IPS-20b (cell line): ENCODE data around the gene FUZ.

ENCODE experiments used
- H3K27ac ChIP-seq: one replicate; pipeline ENCODE4 v1.5.1; 2013; ENCODE audit warnings: low read length
- H3K27me3 ChIP-seq: 2 replicates; pipeline ENCODE4 v1.6.1; 2013; ENCODE audit warnings: mild to moderate bottlenecking, low read length, inconsistent platforms; ENCODE audit not compliant: insufficient read depth
- H3K36me3 ChIP-seq: 2 replicates; pipeline ENCODE4 v1.6.1; 2013; ENCODE audit warnings: low read depth, mild to moderate bottlenecking, inconsistent platforms, low read length, moderate library complexity; ENCODE audit not compliant: insufficient read depth
- H3K4me1 ChIP-seq: 2 replicates; pipeline ENCODE4 v1.6.1; 2013; ENCODE audit warnings: mild to moderate bottlenecking, control low read depth, inconsistent platforms, low read length, moderate library complexity; ENCODE audit not compliant: insufficient read depth
- H3K4me3 ChIP-seq: 2 replicates; pipeline ENCODE4 v1.5.1; 2013; ENCODE audit warnings: mild to moderate bottlenecking, low read length, inconsistent platforms
- H3K9ac ChIP-seq: 2 replicates; pipeline ENCODE4 v1.6.1; 2013; ENCODE audit warnings: low read depth, mild to moderate bottlenecking, inconsistent platforms, low read length, moderate library complexity
- H3K9me3 ChIP-seq: 2 replicates; pipeline ENCODE4 v1.6.1; 2013; ENCODE audit warnings: mild to moderate bottlenecking, low read depth, low read length, inconsistent platforms; ENCODE audit not compliant: insufficient read depth

FUZ gene

DNA sequence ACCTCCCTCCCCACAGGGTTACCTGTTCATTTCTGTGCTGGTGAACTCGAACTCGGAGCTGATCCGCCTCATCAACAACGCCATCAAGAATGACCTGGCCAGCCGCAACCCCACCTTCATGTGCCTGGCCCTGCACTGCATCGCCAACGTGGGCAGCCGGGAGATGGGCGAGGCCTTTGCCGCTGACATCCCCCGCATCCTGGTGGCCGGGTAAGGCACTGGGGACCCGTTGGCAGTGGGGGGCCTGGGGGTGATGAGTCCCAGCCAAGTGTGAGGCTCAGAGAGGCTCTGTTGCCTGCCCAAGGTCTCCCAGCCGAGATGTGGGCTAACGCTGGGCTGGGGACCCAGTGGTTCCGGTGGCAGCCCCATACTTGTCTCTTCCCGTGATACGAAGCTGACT is 30.6 kb downstream of the FUZ start:
- Histone ChIP-seq H3K27ac (no peak overlapping the region), H3K9ac (no peak overlapping the region), H3K4me1 (no peaks in the 10 kb centered on the region), H3K36me3 (peaks cover 22% of the 10 kb centered on the region), H3K9me3 (no peaks in the 10 kb centered on the region), H3K27me3 (no peaks in the 10 kb centered on the region), H3K4me3 (no peak overlapping the region)

DNA sequence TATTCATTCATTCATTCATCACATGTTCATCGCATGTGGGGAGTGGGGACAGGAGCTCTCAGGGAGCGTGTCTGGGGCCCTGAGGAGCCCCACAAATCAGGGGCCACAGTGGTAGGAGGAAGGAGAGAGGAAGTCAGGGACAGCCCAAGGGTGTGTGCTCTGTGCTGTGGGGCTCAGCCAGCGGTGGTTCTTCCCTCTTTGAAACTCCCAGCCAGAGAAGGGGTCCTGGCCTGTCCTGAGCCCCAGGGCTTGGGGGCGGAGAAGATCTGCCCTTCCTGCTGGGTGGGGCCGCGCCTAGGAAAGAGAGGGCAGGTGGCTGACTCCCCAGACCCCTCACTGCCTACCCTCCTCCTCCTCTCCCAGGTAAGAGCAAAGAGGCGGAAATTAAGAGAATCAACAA is 31.7 kb downstream of the FUZ start:
- Histone ChIP-seq H3K4me1 (no peaks in the 10 kb centered on the region), H3K36me3 (peaks cover 22% of the 10 kb centered on the region), H3K9ac (no peak overlapping the region), H3K27me3 (no peaks in the 10 kb centered on the region), H3K4me3 (no peak overlapping the region), H3K9me3 (no peaks in the 10 kb centered on the region), H3K27ac (no peak overlapping the region)

DNA sequence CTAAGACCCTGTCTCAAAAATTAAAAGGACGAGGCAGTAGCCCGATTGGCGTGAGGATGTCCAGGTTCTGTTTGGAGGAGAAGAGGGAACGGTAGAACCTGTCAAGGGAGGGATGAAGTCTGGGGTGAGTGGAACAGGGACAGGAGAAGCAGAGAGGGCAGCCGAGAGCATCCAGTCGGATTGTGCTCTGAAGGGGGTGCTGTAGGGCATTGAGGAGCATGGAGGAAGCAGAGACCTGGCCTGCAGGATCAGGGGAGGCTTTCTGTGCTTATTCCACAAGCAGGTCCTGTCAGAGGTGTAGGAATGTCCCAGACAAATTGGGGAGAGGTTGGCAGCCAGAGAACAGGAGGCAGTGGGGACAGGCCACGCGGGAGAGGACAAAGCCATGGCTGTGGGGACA is 32.2 kb downstream of the FUZ start:
- H3K9ac ChIP-seq: no peak overlapping the region
- H3K27ac ChIP-seq: no peak overlapping the region
- H3K9me3 ChIP-seq: no peaks in the 10 kb centered on the region
- H3K36me3 ChIP-seq: peaks cover 22% of the 10 kb centered on the region
- no peaks in the 10 kb centered on the region for H3K4me1 ChIP-seq
- H3K27me3 ChIP-seq: no peaks in the 10 kb centered on the region
- no peak overlapping the region for H3K4me3 ChIP-seq

- peaks cover 17% of the 10 kb centered on the region for H3K36me3 ChIP-seq
- H3K4me3 ChIP-seq: no peak overlapping the region
- no peaks in the 10 kb centered on the region for H3K4me1 ChIP-seq
- no peak overlapping the region; the same call in 1 of the 2 replicates for H3K9ac ChIP-seq
- no peaks in the 10 kb centered on the region for H3K27me3 ChIP-seq
- H3K9me3 ChIP-seq: no peaks in the 10 kb centered on the region
- no peak overlapping the region for H3K27ac ChIP-seq
These were observed 33.1 kb downstream of the FUZ start for GRCh38 chr19:49779731-49780555.

DNA sequence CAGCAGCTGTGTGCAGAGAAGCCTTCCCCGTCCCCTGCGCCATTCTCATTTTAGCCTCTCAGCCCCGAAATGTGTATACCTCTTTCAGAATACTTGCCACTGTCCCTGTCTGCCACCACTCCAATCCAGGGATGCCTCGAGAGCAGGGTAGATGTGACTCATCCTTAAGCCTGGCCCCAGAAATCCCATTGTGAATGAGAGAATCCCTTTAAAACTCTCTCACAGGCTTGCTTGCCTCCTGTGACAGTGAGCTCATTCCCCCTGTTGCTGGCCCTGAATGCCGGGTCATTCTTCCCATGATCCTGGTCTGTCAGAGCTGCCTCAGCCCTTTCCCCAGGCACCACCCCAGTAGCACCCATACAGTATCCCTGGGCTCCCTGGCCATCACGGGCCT is 36.7 kb downstream of the FUZ start:
- Histone ChIP-seq H3K9me3 (no peaks in the 10 kb centered on the region), H3K36me3 (no peaks in the 10 kb centered on the region), H3K27me3 (no peaks in the 10 kb centered on the region), H3K9ac (no peak overlapping the region), H3K27ac (no peak overlapping the region), H3K4me1 (no peaks in the 10 kb centered on the region), H3K4me3 (no peak overlapping the region)

GRCh38 chr19:49775742-49776370 is 37.2 kb downstream of the FUZ start:
- no peaks in the 10 kb centered on the region for H3K36me3 ChIP-seq
- H3K4me3 ChIP-seq: no peak overlapping the region
- H3K9me3 ChIP-seq: no peaks in the 10 kb centered on the region
- no peaks in the 10 kb centered on the region for H3K4me1 ChIP-seq
- H3K27me3 ChIP-seq: no peaks in the 10 kb centered on the region
- H3K27ac ChIP-seq: no peak overlapping the region
- H3K9ac ChIP-seq: no peak overlapping the region

DNA sequence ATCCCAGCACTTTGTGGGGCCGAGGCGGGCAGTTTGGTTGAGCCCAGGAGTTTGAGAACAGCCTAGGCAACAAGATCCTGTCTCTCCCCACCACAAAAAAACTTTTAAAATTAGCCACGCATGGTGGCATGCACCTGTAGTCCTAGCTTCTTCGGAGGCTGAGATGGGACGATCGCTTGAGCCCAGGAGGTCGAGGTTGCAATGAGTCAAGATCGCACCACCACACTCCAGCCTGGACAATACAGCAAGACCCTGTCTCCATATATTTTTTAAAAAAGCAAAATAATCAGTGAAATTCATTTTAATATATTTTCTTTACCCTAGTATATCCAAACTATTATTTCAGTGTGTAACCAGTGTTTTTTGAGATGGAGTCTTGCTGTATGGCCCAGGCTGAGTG is 38.1 kb downstream of the FUZ start:
- Histone ChIP-seq H3K4me1 (no peaks in the 10 kb centered on the region), H3K27me3 (no peaks in the 10 kb centered on the region), H3K36me3 (no peaks in the 10 kb centered on the region), H3K4me3 (no peak overlapping the region), H3K9ac (no peak overlapping the region), H3K9me3 (no peaks in the 10 kb centered on the region), H3K27ac (no peak overlapping the region)

DNA sequence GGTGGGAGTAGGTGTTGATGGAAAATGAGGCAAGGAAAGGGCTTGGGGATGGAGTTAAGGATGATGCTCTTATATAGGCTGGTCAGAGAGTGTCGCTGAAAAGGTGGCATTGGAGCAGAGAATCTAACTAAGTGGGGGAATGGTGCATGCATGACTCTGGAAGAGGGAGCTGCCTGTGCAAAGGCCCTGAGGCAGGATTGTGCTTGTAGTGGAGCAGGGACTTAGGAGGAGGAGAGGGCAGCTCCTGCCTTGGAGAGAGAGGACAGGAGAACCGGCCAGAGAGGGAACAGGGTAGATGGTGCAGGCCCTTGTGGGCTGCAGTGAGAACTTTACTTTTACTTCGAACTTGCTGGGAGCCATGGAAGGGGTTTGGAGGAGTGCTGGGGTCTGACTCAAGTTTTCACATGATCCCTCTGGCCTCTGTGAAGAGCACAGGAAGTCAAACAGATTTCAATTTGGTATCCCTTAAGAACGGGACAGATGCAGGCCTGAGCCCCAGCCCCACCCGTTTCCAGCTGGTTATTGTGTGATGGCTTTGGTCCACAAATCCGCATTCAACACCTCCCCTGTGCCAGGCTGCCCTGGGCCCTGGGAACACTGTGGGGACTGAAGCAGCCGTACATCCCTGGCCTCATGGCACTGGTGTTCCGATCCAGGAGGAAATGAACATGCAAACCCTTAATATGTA is 39.3 kb downstream of the FUZ start:
- Histone ChIP-seq H3K36me3 (no peaks in the 10 kb centered on the region), H3K4me3 (no peak overlapping the region), H3K9ac (no peak overlapping the region), H3K27me3 (no peaks in the 10 kb centered on the region), H3K9me3 (no peaks in the 10 kb centered on the region), H3K4me1 (no peaks in the 10 kb centered on the region), H3K27ac (no peak overlapping the region)

- Histone ChIP-seq H3K36me3 (no peaks in the 10 kb centered on the region), H3K4me3 (no peak overlapping the region), H3K27ac (no peak overlapping the region), H3K9me3 (no peaks in the 10 kb centered on the region), H3K27me3 (no peaks in the 10 kb centered on the region), H3K9ac (no peak overlapping the region), H3K4me1 (no peaks in the 10 kb centered on the region)
These were observed 40.2 kb downstream of the FUZ start for GRCh38 chr19:49772850-49773432.

DNA sequence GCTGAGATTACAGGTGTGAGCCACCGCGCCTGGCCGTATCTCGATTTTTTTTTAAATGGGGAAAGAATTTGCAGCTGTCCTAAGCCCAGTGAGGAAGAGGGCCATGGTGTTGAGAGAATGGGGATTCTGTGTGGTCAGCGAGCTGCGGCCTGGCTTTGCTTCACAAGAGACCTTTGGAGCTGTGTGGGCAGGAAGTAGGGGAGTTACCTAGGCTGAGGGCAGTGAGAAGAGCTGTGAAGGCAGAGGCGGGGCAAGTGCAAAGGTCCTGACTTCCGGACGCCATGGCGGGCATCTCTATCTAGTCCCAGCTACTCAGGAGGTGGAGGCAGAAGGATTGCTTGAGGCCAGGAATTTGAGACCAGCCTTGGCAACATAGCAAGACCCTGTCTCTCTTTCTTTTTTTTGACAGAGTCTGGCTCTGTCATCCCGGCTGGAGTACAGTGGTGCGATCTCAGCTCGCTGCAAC is 41.4 kb downstream of the FUZ start:
- Histone ChIP-seq H3K9me3 (no peaks in the 10 kb centered on the region), H3K4me3 (no peak overlapping the region), H3K27me3 (no peaks in the 10 kb centered on the region), H3K36me3 (no peaks in the 10 kb centered on the region), H3K9ac (no peak overlapping the region), H3K4me1 (no peaks in the 10 kb centered on the region), H3K27ac (no peak overlapping the region)

GRCh38 chr19:49770529-49770928 is 42.6 kb downstream of the FUZ start:
- Histone ChIP-seq H3K27ac (no peak overlapping the region), H3K4me1 (peaks cover 3% of the 10 kb centered on the region; the same call in 1 of the 2 replicates), H3K9ac (no peak overlapping the region), H3K9me3 (no peaks in the 10 kb centered on the region), H3K4me3 (no peak overlapping the region), H3K27me3 (no peaks in the 10 kb centered on the region), H3K36me3 (no peaks in the 10 kb centered on the region)
